Right lobe of liver (tissue), 4 donors: Measurements from ENCODE around the gene WDR90.

Experiments
- POLR2A ChIP-seq: fragments of 450-650 bp; IDR thresholded peaks from one replicate; pipeline ENCODE4 v1.6.1; 2017; ENCODE audit warnings: antibody characterized with exemption, mild to moderate bottlenecking
- TF ChIP-seq, protein P1 (sequence below), 4 donors: fragments of 200-600 bp in 3 of 4; fragments of 450-650 bp in 1 of 4; IDR thresholded peaks; one replicate each; pipeline versions ENCODE4 v1.5.1 to v1.8.0; 2016 to 2022; ENCODE audit warnings: antibody characterized with exemption in 4 of 4, mild to moderate bottlenecking in 2 of 4
- donor health status: DM: no; HTN: no; CAD: no.
- donor health status: DM: no; HTN: no; CAD: no.
- donor health status: DM: no; HTN: yes; CAD: no.

DNA sequence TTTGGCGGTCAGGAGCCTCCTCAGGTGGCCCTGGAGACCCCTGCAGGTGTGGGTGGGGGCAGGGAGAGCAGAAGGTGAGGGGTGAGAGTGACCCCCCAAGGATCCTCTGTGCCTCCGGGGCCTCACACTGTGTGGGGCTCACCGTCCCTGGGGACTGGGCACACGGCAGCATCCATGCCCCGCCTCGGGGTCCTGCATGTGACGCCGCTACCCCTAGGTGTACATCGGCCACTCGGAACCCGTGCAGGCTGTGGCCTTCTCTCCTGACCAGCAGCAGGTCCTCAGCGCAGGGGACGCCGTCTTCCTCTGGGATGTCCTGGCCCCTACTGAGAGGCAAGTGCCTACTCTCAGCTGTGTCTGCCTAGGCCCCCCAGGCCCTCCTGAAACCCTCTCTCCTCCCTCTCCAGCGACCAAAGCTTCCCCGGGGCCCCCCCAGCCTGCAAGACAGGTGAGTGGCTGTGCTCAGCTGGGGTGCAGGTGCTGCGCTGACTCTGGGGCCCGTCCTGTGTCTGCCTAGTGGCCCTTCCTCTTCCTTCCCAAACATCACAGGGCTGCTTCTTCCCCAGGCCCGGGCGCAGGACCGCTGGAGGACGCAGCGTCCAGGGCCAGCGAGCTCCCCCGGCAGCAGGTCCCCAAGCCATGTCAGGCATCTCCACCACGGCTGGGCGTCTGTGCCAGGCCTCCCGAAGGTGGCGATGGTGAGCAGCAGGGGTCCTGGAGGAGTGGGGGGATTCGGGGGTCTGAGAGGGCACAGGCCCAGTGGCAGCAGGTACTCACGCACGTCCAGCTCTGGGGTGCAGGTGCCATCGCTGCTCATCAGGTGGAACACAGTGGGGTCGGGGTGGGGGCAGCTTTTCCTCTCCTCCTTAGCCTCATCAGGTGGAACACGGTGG is 9.8 kb downstream of the WDR90 start:
- TF ChIP-seq, protein P1, sequence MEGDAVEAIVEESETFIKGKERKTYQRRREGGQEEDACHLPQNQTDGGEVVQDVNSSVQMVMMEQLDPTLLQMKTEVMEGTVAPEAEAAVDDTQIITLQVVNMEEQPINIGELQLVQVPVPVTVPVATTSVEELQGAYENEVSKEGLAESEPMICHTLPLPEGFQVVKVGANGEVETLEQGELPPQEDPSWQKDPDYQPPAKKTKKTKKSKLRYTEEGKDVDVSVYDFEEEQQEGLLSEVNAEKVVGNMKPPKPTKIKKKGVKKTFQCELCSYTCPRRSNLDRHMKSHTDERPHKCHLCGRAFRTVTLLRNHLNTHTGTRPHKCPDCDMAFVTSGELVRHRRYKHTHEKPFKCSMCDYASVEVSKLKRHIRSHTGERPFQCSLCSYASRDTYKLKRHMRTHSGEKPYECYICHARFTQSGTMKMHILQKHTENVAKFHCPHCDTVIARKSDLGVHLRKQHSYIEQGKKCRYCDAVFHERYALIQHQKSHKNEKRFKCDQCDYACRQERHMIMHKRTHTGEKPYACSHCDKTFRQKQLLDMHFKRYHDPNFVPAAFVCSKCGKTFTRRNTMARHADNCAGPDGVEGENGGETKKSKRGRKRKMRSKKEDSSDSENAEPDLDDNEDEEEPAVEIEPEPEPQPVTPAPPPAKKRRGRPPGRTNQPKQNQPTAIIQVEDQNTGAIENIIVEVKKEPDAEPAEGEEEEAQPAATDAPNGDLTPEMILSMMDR (IDR thresholded peaks at IDR 0.05): no peak
- no peak for TF ChIP-seq POLR2A
